ENCODE results near the gene FRMD8. TPM values are rescaled to one million over a fixed set of nuclear protein-coding genes. Genes with fewer than 3 reads are reported as not detected.

Gene FRMD8
- total and polyA plus RNA-seq, 2 of the 4 experiments (the other 2 are of a cell fraction) = 11.3 to 19.8 TPM

- in situ Hi-C loops (cut with MboI; ENCODE audit: low sequenced_read_pairs) (no loop called here), intact Hi-C loops (cut with micrococcal nuclease) (no loop called here), dilution Hi-C loops (cut with HindIII; ENCODE audit: low sequenced_read_pairs, unreplicated experiment) (no loop called here)
- TF ChIP-seq RAD21 (IDR thresholded peaks at IDR 0.05; ENCODE audit: low read length) = no peak
- TF ChIP-seq BHLHE40 (IDR thresholded peaks at IDR 0.05; ENCODE audit: low read depth, low read length) = no peak
- TF ChIP-seq SMC3 (IDR thresholded peaks at IDR 0.05; ENCODE audit: low read depth, low read length) = no peak
- TF ChIP-seq CHD1 (IDR thresholded peaks at IDR 0.05; ENCODE audit: low read depth, low read length) = no peak
- no peak for TF ChIP-seq CEBPB (IDR thresholded peaks at IDR 0.05; ENCODE audit: low read depth, low read length)
- no peak for TF ChIP-seq FOS (IDR thresholded peaks at IDR 0.05; ENCODE audit: low read depth, low read length)
- no peak for TF ChIP-seq CTCF (conservative IDR thresholded peaks at IDR 0.05; ENCODE audit: low read depth, low read length)
- Histone ChIP-seq H2BK120ac (ENCODE audit: low read depth, low read length) (no peak overlapping the region), H3K4ac (ENCODE audit: low read depth, low read length) (no peak overlapping the region), H2AK9ac (replicated peaks; ENCODE audit: low read depth, low read length, poor library complexity) (no peak overlapping the region), H4K5ac (ENCODE audit: low read depth, low read length) (no peak overlapping the region), H3K4me2 (ENCODE audit: low read depth, low read length) (no peak overlapping the region), H3K4me1 (ENCODE audit: control insufficient read depth, insufficient read depth, low read length) (no peaks in the 10 kb centered on the region), H3K56ac (ENCODE audit: extremely low read depth, insufficient read depth, low read length) (no peak overlapping the region), H4K8ac (ENCODE audit: low read depth in 2 of 2, low read length in 2 of 2) (no peak overlapping the region), H3K23ac (ENCODE audit: low read depth, low read length) (no peak overlapping the region), H3K9me3 (ENCODE audit: control insufficient read depth, insufficient read depth, low read length) (no peaks in the 10 kb centered on the region), H4K20me1 (ENCODE audit: insufficient read depth, low read length) (peaks cover 7% of the 10 kb centered on the region), H3K9ac (ENCODE audit: low read depth, low read length) (no peak overlapping the region), H2BK20ac (ENCODE audit: low read depth, low read length) (no peak overlapping the region), H3K4me3 (ENCODE audit: insufficient read depth, low read depth, low read length) (no peak overlapping the region), H2BK15ac (ENCODE audit: low read depth, low read length) (no peak overlapping the region), H3K27me3 (ENCODE audit: control insufficient read depth, insufficient read depth, low read length) (no peaks in the 10 kb centered on the region), H4K91ac (ENCODE audit: insufficient read depth, low read depth, low read length) (no peak overlapping the region), H2AK5ac (ENCODE audit: low read depth, low read length) (no peak overlapping the region), H3K79me1 (ENCODE audit: low read depth in 1 of 2, low read length in 2 of 2) (peaks cover 4 to 42% of the 10 kb centered on the region in 2 experiments; a peak in 3 of 4 replicates), H2BK5ac (ENCODE audit: low read depth, low read length, poor library complexity, severe bottlenecking) (no peak overlapping the region), H3K18ac (ENCODE audit: low read depth, low read length) (no peak overlapping the region), H2AFZ (replicated peaks; ENCODE audit: low read length, poor library complexity) (no peak overlapping the region), H3K9me1 (ENCODE audit: insufficient read depth, low read length) (no peaks in the 10 kb centered on the region; the same call in 1 of the 2 replicates), H3K27ac (ENCODE audit: insufficient read depth, low read length) (no peak overlapping the region), H3K14ac (replicated peaks; ENCODE audit: low read depth, low read length) (no peak overlapping the region), H3K36me3 (ENCODE audit: control insufficient read depth, insufficient read depth, low read length) (peaks cover 58% of the 10 kb centered on the region)
- ChIA-PET CTCF (interaction anchor here (0.7 kb wide), 1 partner anchor 10 kb away, joined by 7 read pairs; no protein-coding TSS in a partner anchor), POLR2A (ENCODE audit: unreplicated experiment) (no interaction called here)
- no TSS peak for BruUV-seq (replicated peaks)
- ATAC-seq (ENCODE audit: low read depth) (no peak), DNase-seq (no peak)
- WGBS, 2 experiments (ENCODE audit: extremely low coverage in 2 of 2, insufficient read length in 1 of 2) = 95% methylated on average over 12 of the region's 13 CpGs; no CpG with 5 or more reads in 1 of the 2 experiments
These were observed 12.8 kb downstream of the FRMD8 start for GRCh38 chr11:65399249-65399648.

Measured in IMR-90 (cell line).